Measurements from ENCODE around the gene BAHCC1. TPM values are rescaled to one million over a fixed set of nuclear protein-coding genes. Genes with fewer than 3 reads are reported as not detected.

BAHCC1 gene
- total and polyA plus RNA-seq, 11 donors, result 6.0 to 19.6 (median 8.9) TPM

- ATAC-seq, result no peak
- Histone ChIP-seq H3K4me1 (peaks cover 0 to 5% (median 0%) of the 10 kb centered on the region in 12 donors), H3K27me3 (no peaks in the 10 kb centered on the region), H3K4me3 (no peak overlapping the region), H3K36me3 (no peaks in the 10 kb centered on the region), H3K9me3 (no peaks in the 10 kb centered on the region), H3K27ac (no peak overlapping the region)
- no peak for TF ChIP-seq CTCF (IDR thresholded peaks at IDR 0.05)
- no peak for TF ChIP-seq POLR2A (IDR thresholded peaks at IDR 0.05)
- no peak for DNase-seq
- intact Hi-C loops (cut with DNase I), result loop anchor here in 2 of 10 donors (5.0 to 10.0 kb wide), 3 partner anchors 36 to 62 kb away; no protein-coding TSS in a partner anchor
- WGBS, 4 donors, result 69 to 72% (median 71%) methylated on average over 7 to 8 of the region's 8 CpGs
Observed at GRCh38 chr17:81473019-81473418, 77.8 kb downstream of the BAHCC1 start.

GRCh38 chr17:81474958-81475357 lies 79.7 kb downstream of the BAHCC1 start:
- WGBS, 4 donors, result 75 to 89% (median 80%) methylated on average over 10 to 16 of the region's 16 CpGs
- Histone ChIP-seq H3K27me3 (no peaks in the 10 kb centered on the region), H3K4me1 (peaks cover 0 to 10% (median 3%) of the 10 kb centered on the region in 12 donors), H3K4me3 (no peak overlapping the region), H3K9me3 (no peaks in the 10 kb centered on the region), H3K36me3 (no peaks in the 10 kb centered on the region), H3K27ac (no peak overlapping the region)
- intact Hi-C loops (cut with DNase I), result loop anchor here in 4 of 10 donors (5.0 to 10.0 kb wide), 3 partner anchors 38 to 60 kb away; no protein-coding TSS in a partner anchor
- DNase-seq (no peak), ATAC-seq (no peak)
- TF ChIP-seq POLR2A (IDR thresholded peaks at IDR 0.05) (no peak), CTCF (IDR thresholded peaks at IDR 0.05) (no peak)

DNA sequence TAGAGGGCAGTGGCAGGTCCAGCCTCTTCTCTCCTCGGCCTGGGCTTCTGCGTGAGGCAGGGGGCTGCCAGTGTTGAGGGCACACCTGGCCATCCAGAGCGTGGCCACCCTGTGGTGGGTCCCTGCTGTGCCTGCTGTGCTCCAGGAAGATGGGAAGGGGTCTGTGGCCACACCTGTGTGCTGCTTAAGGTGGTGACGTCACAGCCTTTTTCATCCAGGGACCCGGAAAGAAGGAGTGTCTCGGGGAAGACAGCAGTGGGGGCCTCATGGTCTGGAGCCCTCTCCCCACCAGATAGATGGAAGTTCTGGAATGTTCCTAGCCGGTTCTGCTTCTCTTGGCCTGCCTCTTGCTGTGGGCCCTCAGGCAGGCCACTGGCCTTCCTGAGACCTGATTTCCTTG lies 80.8 kb downstream of the BAHCC1 start:
- intact Hi-C loops (cut with DNase I), result loop anchor here in 3 of 10 donors (5.0 to 10.0 kb wide), 2 partner anchors 39 to 59 kb away; no protein-coding TSS in a partner anchor
- no peak for TF ChIP-seq CTCF (IDR thresholded peaks at IDR 0.05)
- no peak for TF ChIP-seq POLR2A (IDR thresholded peaks at IDR 0.05)

GRCh38 chr17:81476635-81477034 lies 81.4 kb downstream of the BAHCC1 start:
- no peak for ATAC-seq
- Histone ChIP-seq H3K4me3 (no peak overlapping the region), H3K4me1 (peaks cover 0 to 22% (median 15%) of the 10 kb centered on the region in 12 donors), H3K27ac (no peak overlapping the region), H3K27me3 (peaks cover 0 to 8% (median 0%) of the 10 kb centered on the region in 9 donors), H3K36me3 (no peaks in the 10 kb centered on the region), H3K9me3 (no peaks in the 10 kb centered on the region)
- DNase-seq, result no peak
- 93 to 97% (median 95%) methylated on average over 6 of the region's 6 CpGs for WGBS, 4 donors
- TF ChIP-seq POLR2A (IDR thresholded peaks at IDR 0.05) (no peak), CTCF (IDR thresholded peaks at IDR 0.05) (no peak)
- intact Hi-C loops (cut with DNase I), result loop anchor here in 3 of 10 donors (5.0 to 10.0 kb wide), 2 partner anchors 39 to 58 kb away; no protein-coding TSS in a partner anchor

More for the DNA sequence above, 80.8 kb downstream of the BAHCC1 start:
- WGBS, 4 donors, result 92 to 98% (median 95%) methylated on average over 6 to 7 of the region's 7 CpGs
- no peak overlapping the region for H3K4me3 ChIP-seq
- ATAC-seq (no peak), DNase-seq (no peak)
- H3K4me1 ChIP-seq, result peaks cover 0 to 16% (median 13%) of the 10 kb centered on the region in 12 donors
- H3K27ac ChIP-seq, result no peak overlapping the region
- H3K9me3 ChIP-seq, result no peaks in the 10 kb centered on the region
- peaks cover 0 to 8% (median 0%) of the 10 kb centered on the region in 9 donors for H3K27me3 ChIP-seq
- no peaks in the 10 kb centered on the region for H3K36me3 ChIP-seq
